IMR-90 (cell line): ENCODE measurements around the gene TRIM44. TPM values are rescaled to one million over a fixed set of nuclear protein-coding genes. Genes with fewer than 3 reads are reported as not detected.

Experiments used
- ATAC-seq: fragments of 200-7000 bp; cut with Tn5 transposase; 2 replicates; pipeline ENCODE4 v1.9.1; 2020; ENCODE audit warnings: low read depth, mild to moderate bottlenecking, moderate library complexity
- BruUV-seq: library from RNA; stranded (reverse); fragments of 400-500 nt; replicated peaks from 2 replicates; lab custom pipeline; 2021; lab: Mats Ljungman, UMichigan
- CTCF ChIA-PET: fragments of 300-600 bp; formaldehyde crosslinking; extraction: SDS; loops from one replicate; lab custom pipeline; 2021; ENCODE audit warnings: antibody characterized with exemption; lab: Yijun Ruan, JAX
- POLR2A ChIA-PET: fragments of 300-600 bp; sonication (Branson Sonifier 250); formaldehyde crosslinking; loops from one replicate; lab custom pipeline; 2022; ENCODE audit warnings: antibody characterized with exemption; ENCODE audit not compliant: unreplicated experiment; lab: Charles Lee
- DNase-seq: peaks from one replicate; pipeline ENCODE4 v3.0.0; 2013
- H2AFZ ChIP-seq: replicated peaks from 2 replicates; pipeline ENCODE3; 2013; ENCODE audit warnings: low read length, mild to moderate bottlenecking; ENCODE audit not compliant: poor library complexity
- H2AK5ac ChIP-seq: 2 replicates; pipeline ENCODE4 v1.6.1; 2013; ENCODE audit warnings: low read depth, low read length, inconsistent platforms
- H2AK9ac ChIP-seq: replicated peaks from 2 replicates; pipeline ENCODE3; 2013; ENCODE audit warnings: mild to moderate bottlenecking, low read depth, low read length, moderate library complexity; ENCODE audit not compliant: poor library complexity
- H2BK120ac ChIP-seq: 2 replicates; pipeline ENCODE4 v1.6.1; 2013; ENCODE audit warnings: low read depth, low read length, inconsistent platforms
- H2BK15ac ChIP-seq: 3 replicates; pipeline ENCODE4 v1.6.1; 2013; ENCODE audit warnings: low read depth, low read length, inconsistent platforms
- H2BK20ac ChIP-seq: 2 replicates; pipeline ENCODE4 v1.6.1; 2013; ENCODE audit warnings: low read depth, mild to moderate bottlenecking, inconsistent platforms, low read length, moderate library complexity
- H2BK5ac ChIP-seq: 2 replicates; pipeline ENCODE4 v1.6.1; 2013; ENCODE audit warnings: mild to moderate bottlenecking, low read depth, low read length, inconsistent platforms; ENCODE audit not compliant: poor library complexity, severe bottlenecking
- H3K14ac ChIP-seq: replicated peaks from 2 replicates; pipeline ENCODE4 v1.6.1; 2013; ENCODE audit warnings: low read depth, low read length, inconsistent platforms
- H3K18ac ChIP-seq: 2 replicates; pipeline ENCODE4 v1.6.1; 2013; ENCODE audit warnings: low read depth, low read length, control low read depth
- H3K23ac ChIP-seq: 2 replicates; pipeline ENCODE4 v1.6.1; 2013; ENCODE audit warnings: low read depth, low read length, inconsistent platforms
- H3K27ac ChIP-seq: 2 replicates; pipeline ENCODE4 v1.5.1; 2013; ENCODE audit warnings: mild to moderate bottlenecking, control low read depth, low read length; ENCODE audit not compliant: insufficient read depth
- H3K27me3 ChIP-seq: 2 replicates; pipeline ENCODE4 v1.6.1; 2013; ENCODE audit warnings: low read length; ENCODE audit not compliant: control insufficient read depth, insufficient read depth
- H3K36me3 ChIP-seq: 2 replicates; pipeline ENCODE4 v1.6.1; 2013; ENCODE audit warnings: low read length, mixed read lengths; ENCODE audit not compliant: control insufficient read depth, insufficient read depth
- H3K4ac ChIP-seq: 2 replicates; pipeline ENCODE4 v1.6.1; 2013; ENCODE audit warnings: low read depth, low read length, inconsistent platforms
- H3K4me1 ChIP-seq: 2 replicates; pipeline ENCODE4 v1.6.1; 2013; ENCODE audit warnings: low read length, mixed read lengths; ENCODE audit not compliant: control insufficient read depth, insufficient read depth
- H3K4me2 ChIP-seq: 2 replicates; pipeline ENCODE4 v1.6.1; 2013; ENCODE audit warnings: low read depth, mild to moderate bottlenecking, control low read depth, low read length, moderate library complexity
- H3K4me3 ChIP-seq: 2 replicates; pipeline ENCODE4 v1.5.1; 2013; ENCODE audit warnings: low read depth, mild to moderate bottlenecking, control low read depth, low read length, moderate library complexity; ENCODE audit not compliant: insufficient read depth
- H3K56ac ChIP-seq: 2 replicates; pipeline ENCODE4 v1.6.1; 2013; ENCODE audit warnings: low read length, inconsistent platforms; ENCODE audit not compliant: insufficient read depth; ENCODE audit errors: extremely low read depth
- H3K79me1 ChIP-seq, 2 experiments: 2 replicates each; pipeline ENCODE4 v1.6.1; 2013; ENCODE audit warnings: low read length in 2 of 2, inconsistent platforms in 1 of 2, low read depth in 1 of 2
- H3K9ac ChIP-seq: 2 replicates; pipeline ENCODE4 v1.6.1; 2013; ENCODE audit warnings: low read depth, low read length, control low read depth
- H3K9me1 ChIP-seq: 2 replicates; pipeline ENCODE4 v1.6.1; 2013; ENCODE audit warnings: low read length, inconsistent platforms; ENCODE audit not compliant: insufficient read depth
- H3K9me3 ChIP-seq: 2 replicates; pipeline ENCODE4 v1.6.1; 2013; ENCODE audit warnings: low read length; ENCODE audit not compliant: control insufficient read depth, insufficient read depth
- H4K20me1 ChIP-seq: 2 replicates; pipeline ENCODE4 v1.6.1; 2013; ENCODE audit warnings: low read length, inconsistent platforms; ENCODE audit not compliant: insufficient read depth
- H4K5ac ChIP-seq: 2 replicates; pipeline ENCODE4 v1.6.1; 2013; ENCODE audit warnings: mild to moderate bottlenecking, low read depth, low read length, control low read depth
- H4K8ac ChIP-seq, 2 experiments: 2 replicates each; pipeline ENCODE4 v1.6.1; 2013; ENCODE audit warnings: low read depth in 2 of 2, low read length in 2 of 2, control low read depth in 1 of 2, inconsistent platforms in 1 of 2
- H4K91ac ChIP-seq: 2 replicates; pipeline ENCODE4 v1.6.1; 2013; ENCODE audit warnings: low read depth, low read length, inconsistent platforms; ENCODE audit not compliant: insufficient read depth
- CHD1 ChIP-seq: IDR thresholded peaks from 2 replicates; pipeline ENCODE4 v1.6.1; 2012; ENCODE audit warnings: low read depth, low read length, improper control_type of control experiment
- WGBS, 2 experiments: methylation state at CpG; one replicate each; pipeline versions ENCODE4 v1.1.5 to v1.1.7; 2013; ENCODE audit warnings: missing lambda C conversion rate in 2 of 2; ENCODE audit not compliant: insufficient read length in 1 of 2; ENCODE audit errors: extremely low coverage in 2 of 2; 5-methylcytosine and 5-hydroxymethylcytosine counted together
- dilution Hi-C: fragments of 300-500 bp; cut with HindIII; formaldehyde crosslinking; loops from one replicate; pipeline ENCODE4 v1.14.3; 2018; ENCODE audit warnings: low sequenced_read_pairs; ENCODE audit not compliant: unreplicated experiment
- in situ Hi-C: fragments of 300-500 bp; cut with MboI; formaldehyde crosslinking; loops from 3 replicates; pipeline ENCODE4 v1.14.3; 2019; ENCODE audit warnings: low sequenced_read_pairs, inconsistent platforms, mixed read lengths
- intact Hi-C: fragments of 100-400 bp; cut with micrococcal nuclease; formaldehyde crosslinking; loops from 2 replicates; pipeline ENCODE4 v1.10.0; 2022
- polyA plus RNA-seq, 3 experiments: library from polyadenylated mRNA; depleted of rRNA; stranded (reverse); fragments of >200 nt; gene quantifications; 2 replicates each; pipeline ENCODE4 v1.2.3, GENCODE V29; 2012; ENCODE audit warnings: low replicate concordance in 1 of 3
- total RNA-seq: library from RNA; depleted of rRNA; stranded (reverse); fragments of >200 nt; gene quantifications from 2 replicates; pipeline ENCODE4 v1.2.3, GENCODE V29; 2012
- TF ChIP-seq, protein P1 (sequence below): conservative IDR thresholded peaks from 2 replicates; pipeline ENCODE4 v1.5.1; 2012; ENCODE audit warnings: mild to moderate bottlenecking, low read depth, low read length, improper control_type of control experiment

TRIM44 gene
- total and polyA plus RNA-seq, 2 of the 4 experiments (the other 2 are of a cell fraction): 50.7 to 104 TPM

DNA sequence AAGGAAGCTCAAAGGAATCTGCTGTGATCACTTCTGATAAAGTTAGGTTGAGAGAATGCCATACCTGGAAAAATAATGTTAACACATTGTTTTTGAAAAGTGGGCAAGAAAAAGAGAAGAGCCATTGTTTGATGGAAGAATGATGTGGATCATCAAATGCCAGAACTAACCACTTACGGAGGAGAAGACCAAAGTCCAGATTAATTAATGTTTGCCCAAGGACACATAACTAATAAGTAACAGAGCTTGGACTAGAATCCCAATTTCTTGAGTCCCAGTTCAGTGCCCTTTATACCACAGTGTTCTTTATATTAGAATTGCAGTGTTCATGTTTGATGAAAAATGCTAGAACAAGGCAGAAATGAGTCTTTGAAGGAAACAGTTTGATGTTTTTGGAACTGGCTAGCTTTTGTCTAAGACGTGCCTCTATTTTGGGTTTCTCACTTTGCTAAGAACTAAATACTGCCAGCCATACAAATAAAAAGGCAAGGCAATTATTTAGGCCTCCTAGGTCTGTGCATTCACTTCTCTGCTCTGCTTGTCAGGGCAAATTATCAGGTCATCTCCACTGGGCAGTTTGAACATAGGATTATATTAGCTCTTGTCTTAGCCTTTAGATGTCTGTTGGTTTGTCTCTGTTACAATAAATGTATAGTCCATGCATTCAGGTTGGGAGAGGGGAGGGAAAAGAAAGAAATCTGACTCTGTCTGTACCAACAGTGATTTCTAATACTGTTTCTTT lies 72.3 kb downstream of the TRIM44 start:
- TF ChIP-seq, protein P1, sequence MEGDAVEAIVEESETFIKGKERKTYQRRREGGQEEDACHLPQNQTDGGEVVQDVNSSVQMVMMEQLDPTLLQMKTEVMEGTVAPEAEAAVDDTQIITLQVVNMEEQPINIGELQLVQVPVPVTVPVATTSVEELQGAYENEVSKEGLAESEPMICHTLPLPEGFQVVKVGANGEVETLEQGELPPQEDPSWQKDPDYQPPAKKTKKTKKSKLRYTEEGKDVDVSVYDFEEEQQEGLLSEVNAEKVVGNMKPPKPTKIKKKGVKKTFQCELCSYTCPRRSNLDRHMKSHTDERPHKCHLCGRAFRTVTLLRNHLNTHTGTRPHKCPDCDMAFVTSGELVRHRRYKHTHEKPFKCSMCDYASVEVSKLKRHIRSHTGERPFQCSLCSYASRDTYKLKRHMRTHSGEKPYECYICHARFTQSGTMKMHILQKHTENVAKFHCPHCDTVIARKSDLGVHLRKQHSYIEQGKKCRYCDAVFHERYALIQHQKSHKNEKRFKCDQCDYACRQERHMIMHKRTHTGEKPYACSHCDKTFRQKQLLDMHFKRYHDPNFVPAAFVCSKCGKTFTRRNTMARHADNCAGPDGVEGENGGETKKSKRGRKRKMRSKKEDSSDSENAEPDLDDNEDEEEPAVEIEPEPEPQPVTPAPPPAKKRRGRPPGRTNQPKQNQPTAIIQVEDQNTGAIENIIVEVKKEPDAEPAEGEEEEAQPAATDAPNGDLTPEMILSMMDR: no peak
- TF ChIP-seq CHD1: no peak
- DNase-seq (no peak), ATAC-seq (no peak)
- Histone ChIP-seq H3K79me1 (peaks cover 14 to 24% of the 10 kb centered on the region in 2 experiments), H3K27me3 (no peaks in the 10 kb centered on the region), H2AK9ac (no peak overlapping the region), H3K9ac (no peak overlapping the region), H4K91ac (no peak overlapping the region), H2AFZ (no peak overlapping the region), H2BK120ac (no peak overlapping the region), H3K4me2 (no peak overlapping the region), H2BK15ac (no peak overlapping the region), H2BK5ac (no peak overlapping the region), H3K23ac (no peak overlapping the region), H3K9me3 (no peaks in the 10 kb centered on the region; the same call in 1 of the 2 replicates), H3K4me1 (no peaks in the 10 kb centered on the region), H3K27ac (no peak overlapping the region), H3K14ac (no peak overlapping the region), H4K20me1 (no peaks in the 10 kb centered on the region), H2AK5ac (no peak overlapping the region), H3K4ac (no peak overlapping the region), H3K9me1 (no peaks in the 10 kb centered on the region), H4K5ac (no peak overlapping the region), H3K36me3 (peaks cover 7% of the 10 kb centered on the region), H3K4me3 (no peak overlapping the region), H3K56ac (no peak overlapping the region), H4K8ac (no peak overlapping the region), H2BK20ac (no peak overlapping the region), H3K18ac (no peak overlapping the region)
- ChIA-PET POLR2A (no interaction called here), CTCF (interaction anchor here (0.6 kb wide), 1 partner anchor 556 kb away, joined by 3 read pairs; no protein-coding TSS in a partner anchor)
- no CpG with 5 or more reads among the region's 2 CpGs for WGBS, 2 experiments
- intact Hi-C loops: no loop called here
- in situ Hi-C loops: loop anchor here (10.0 kb wide), 1 partner anchor 750 kb away; no protein-coding TSS in a partner anchor
- no TSS peak for BruUV-seq
- dilution Hi-C loops: no loop called here
